ENCODE measurements around the gene TRIM34.

DNA sequence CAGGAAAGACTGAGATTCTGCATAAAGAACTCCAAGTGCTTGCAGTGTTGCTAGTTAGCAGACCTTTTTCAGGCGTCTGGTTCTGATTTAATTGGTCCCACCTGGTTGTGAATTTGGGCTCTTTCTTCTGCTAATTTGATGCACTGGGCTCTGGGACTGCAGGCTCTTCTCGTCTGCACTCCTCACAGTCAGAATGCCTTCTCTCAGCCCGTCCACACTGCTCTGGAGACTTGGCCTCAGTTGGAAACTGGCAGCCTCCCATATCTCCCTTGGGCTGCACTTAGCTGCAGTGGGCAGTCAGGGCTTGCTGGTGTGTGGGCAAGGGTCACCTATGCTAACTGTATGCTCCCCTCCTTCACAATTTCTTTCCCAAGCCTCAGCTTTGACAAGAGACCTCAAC, 26.8 kb upstream of the TRIM34 start:
- no peak for TF ChIP-seq POLR2A (IDR thresholded peaks at IDR 0.05; ENCODE audit: low read depth, low read length)
- TF ChIP-seq TAF1 (IDR thresholded peaks at IDR 0.05; ENCODE audit: borderline replicate concordance, low read depth, low read length), result no peak

Measured in GM12892 (cell line).